Heart right ventricle (tissue), 16 donors: ENCODE results near the gene AASS. TPM values are rescaled to one million over a fixed set of nuclear protein-coding genes. Genes with fewer than 3 reads are reported as not detected.

Experiments used
- ATAC-seq, 8 donors: fragments of 200-7000 bp; cut with Tn5 transposase; one replicate each; pipeline ENCODE4 v1.9.1; 2020; ENCODE audit warnings: mild to moderate bottlenecking in 8 of 8, moderate library complexity in 8 of 8, moderate number of reproducible peaks in 1 of 8
- DNase-seq, 2 donors: peaks; one replicate each; pipeline ENCODE4 v3.0.0-alpha.2; 2020
- H3K27ac ChIP-seq, 10 donors: fragments of 200-600 bp; sonication (generic) in 2 of 10; one replicate each; pipeline versions ENCODE4 v1.5.0 to v1.8.0; 2020 to 2022; ENCODE audit warnings: mild to moderate bottlenecking in 3 of 10
- H3K27me3 ChIP-seq, 7 donors: fragments of 200-600 bp; one replicate each; pipeline ENCODE4 v1.8.0; 2021 to 2022; ENCODE audit warnings: mild to moderate bottlenecking in 2 of 7
- H3K36me3 ChIP-seq, 9 donors: fragments of 200-600 bp; sonication (generic) in 1 of 9; one replicate each; pipeline versions ENCODE4 v1.5.0 to v1.8.0; 2020 to 2022; ENCODE audit warnings: mild to moderate bottlenecking in 2 of 9
- H3K4me1 ChIP-seq, 9 donors: fragments of 200-600 bp; sonication (generic) in 1 of 9; one replicate each; pipeline versions ENCODE4 v1.5.0 to v1.8.0; 2020 to 2022; ENCODE audit warnings: mild to moderate bottlenecking in 4 of 9
- H3K4me3 ChIP-seq, 10 donors: fragments of 200-600 bp; sonication (generic) in 2 of 10; one replicate each; pipeline versions ENCODE4 v1.5.0 to v1.8.0; 2020 to 2022; ENCODE audit warnings: mild to moderate bottlenecking in 7 of 10, moderate library complexity in 2 of 10
- H3K9me3 ChIP-seq, 11 donors: fragments of 200-600 bp in 10 of 11; sonication (generic) in 2 of 11; one replicate each; pipeline versions ENCODE4 v1.5.0 to v1.8.0; 2013 to 2022; ENCODE audit warnings: mild to moderate bottlenecking in 2 of 11, control low read depth in 1 of 11, moderate library complexity in 1 of 11
- CTCF ChIP-seq, 9 donors: fragments of 200-600 bp; sonication (generic) in 2 of 9; IDR thresholded peaks; one replicate each; pipeline versions ENCODE4 v1.5.0 to v1.8.0; 2021 to 2022; ENCODE audit warnings: antibody characterized with exemption in 9 of 9, mild to moderate bottlenecking in 5 of 9, moderate library complexity in 1 of 9
- WGBS, 2 donors: extraction: QIAGEN DNeasy Blood & Tissue Kit; methylation state at CpG; one replicate each; pipeline ENCODE4 v1.1.7; 2013; ENCODE audit warnings: inconsistent platforms in 1 of 2; 5-methylcytosine and 5-hydroxymethylcytosine counted together
- intact Hi-C, 10 donors: fragments of 100-400 bp; cut with DNase I; formaldehyde crosslinking; loops; one replicate each; pipeline versions ENCODE4 v1.11.1 to v1.14.2; 2022
- polyA plus RNA-seq, 2 donors: library from polyadenylated mRNA; stranded (reverse); fragments of 200-250 nt; gene quantifications; one replicate each; pipeline ENCODE4 v1.2.3, GENCODE V29; 2013
- total RNA-seq, 10 donors: library from RNA; stranded (reverse); fragmentation: NEBNext Ultra II Directional in 3 of 10; extraction: Animal tissue kit (Norgen Biotek cat#: 25700) in 3 of 10; gene quantifications; one replicate each; pipeline versions ENCODE4 v1.2.1 to v1.2.4, GENCODE V29; 2021 to 2023
- donor health status: Arrhythmogenic right ventricular cardiomyopathy.
- donor health status: ischemic (EF 13 %, LVEDD 7.1; RV severe dilation, severe dysfunction).
- donor health status: healthy with polysubstance abuse.
- donor health status: DM: no; HTN: yes; CAD: no.
- donor health status: DM: no; HTN: no; CAD: no.
- donor health status: ischemic (EF 25% LVEDD 6.9; RV normal size, moderate dysfunction).
- donor health status: ischemic (EF 25% LVEDD 5.7; RV mildly dilated, moderate dysfunction).
- donor health status: healthy.
- donor health status: DM: yes; HTN: yes; CAD: no.
- donor health status: Ischemic cardiomyopathy.
- donor health status: ischemic (EF 35%, LVEDD 5.7; RV mildly dilated, moderate dysfunction).
- donor health status: nonischemic (EF 11% LVEDD 7.7; RV severe dilation, severe dysfunction).
- donor health status: DM: yes; HTN: yes; CAD: no.
- donor health status: PGD.
- donor health status: ischemic (EF 29% LVEDD 5.4; RV normal size, mild dysfunction).
- donor health status: nonischemic (EF 23%, LVEDD 6.1; RV moderate dilation, normal function).

The AASS gene
- total and polyA plus RNA-seq, 12 donors, result 14.6 to 48.1 (median 29.1) TPM

- TF ChIP-seq CTCF (IDR thresholded peaks at IDR 0.05), result peak; percentile 57 to 90 (median 86)
- H3K27ac ChIP-seq, result no peak overlapping the region
- DNase-seq (peak; percentile 9 to 40), ATAC-seq (no peak)
- no peaks in the 10 kb centered on the region for H3K27me3 ChIP-seq
- H3K9me3 ChIP-seq, result no peaks in the 10 kb centered on the region
- intact Hi-C loops, result loop anchor here in 6 of 10 donors (2.0 to 10.0 kb wide), 3 partner anchors 432 to 436 kb away; no protein-coding TSS in a partner anchor
- H3K4me3 ChIP-seq, result no peak overlapping the region
- H3K36me3 ChIP-seq, result peaks cover 0 to 69% (median 0%) of the 10 kb centered on the region in 9 donors
- H3K4me1 ChIP-seq, result no peaks in the 10 kb centered on the region
- 95 to 97% methylated on average over 6 of the region's 6 CpGs for WGBS, 2 donors
Observed at GRCh38 chr7:122092964-122093797, 50.9 kb downstream of the AASS start.

GRCh38 chr7:122082670-122083069, 61.4 kb downstream of the AASS start:
- no peak overlapping the region for H3K27ac ChIP-seq
- H3K4me1 ChIP-seq, result no peaks in the 10 kb centered on the region
- no peak overlapping the region for H3K4me3 ChIP-seq
- no peaks in the 10 kb centered on the region for H3K27me3 ChIP-seq
- DNase-seq (no peak), ATAC-seq (no peak)
- intact Hi-C loops, result no loop called here
- H3K9me3 ChIP-seq, result no peaks in the 10 kb centered on the region
- peaks cover 0 to 98% (median 35%) of the 10 kb centered on the region in 9 donors for H3K36me3 ChIP-seq
- WGBS, 2 donors, result 85 to 93% methylated on average over 2 of the region's 2 CpGs
- TF ChIP-seq CTCF (IDR thresholded peaks at IDR 0.05), result no peak

GRCh38 chr7:122082160-122082559, 61.9 kb downstream of the AASS start:
- TF ChIP-seq CTCF (IDR thresholded peaks at IDR 0.05), result no peak
- Histone ChIP-seq H3K27ac (no peak overlapping the region), H3K9me3 (no peaks in the 10 kb centered on the region), H3K27me3 (no peaks in the 10 kb centered on the region), H3K36me3 (peaks cover 0 to 98% (median 39%) of the 10 kb centered on the region in 9 donors), H3K4me1 (no peaks in the 10 kb centered on the region), H3K4me3 (no peak overlapping the region)
- intact Hi-C loops, result no loop called here
- DNase-seq (no peak), ATAC-seq (no peak)

- DNase-seq (no peak), ATAC-seq (no peak)
- intact Hi-C loops, result no loop called here
- TF ChIP-seq CTCF (IDR thresholded peaks at IDR 0.05), result no peak
- Histone ChIP-seq H3K4me1 (no peaks in the 10 kb centered on the region), H3K9me3 (no peaks in the 10 kb centered on the region), H3K27me3 (no peaks in the 10 kb centered on the region), H3K36me3 (peaks cover 0 to 54% (median 25%) of the 10 kb centered on the region in 9 donors), H3K27ac (no peak overlapping the region), H3K4me3 (no peak overlapping the region)
- WGBS, 2 donors, result 81 to 86% methylated on average over 3 of the region's 3 CpGs
Observed at GRCh38 chr7:122073635-122074034, 70.4 kb downstream of the AASS start.
